HG02623 (cell line): ENCODE results near the gene EXOG.

Source experiments
- ATAC-seq: cut with Tn5 transposase; IDR thresholded peaks from one replicate; pipeline ENCODE4 v1.9.1; 2021; ENCODE audit warnings: moderate library complexity; ENCODE audit not compliant: unreplicated experiment

Gene EXOG

GRCh38 chr3:38507120-38507519 is 11.0 kb downstream of the EXOG start:
- ATAC-seq = peak; percentile 95

- no peak for ATAC-seq
Measured at GRCh38 chr3:38509732-38510131, 13.6 kb downstream of the EXOG start.

- ATAC-seq = no peak
Measured at GRCh38 chr3:38510631-38511030, 14.5 kb downstream of the EXOG start.

GRCh38 chr3:38511546-38511945 is 15.4 kb downstream of the EXOG start:
- no peak for ATAC-seq

- ATAC-seq = no peak
Measured at GRCh38 chr3:38515367-38515766, 19.2 kb downstream of the EXOG start.

GRCh38 chr3:38516669-38517068 is 20.5 kb downstream of the EXOG start:
- no peak for ATAC-seq

- no peak for ATAC-seq
Measured at GRCh38 chr3:38519000-38519399, 22.9 kb downstream of the EXOG start.

- ATAC-seq = no peak
Measured at GRCh38 chr3:38519651-38520050, 23.5 kb downstream of the EXOG start.

- ATAC-seq = no peak
Measured at GRCh38 chr3:38521391-38521987, 25.3 kb downstream of the EXOG start.

- ATAC-seq = no peak
Measured at GRCh38 chr3:38522002-38522401, 25.9 kb downstream of the EXOG start.

- ATAC-seq = no peak
Measured at GRCh38 chr3:38524141-38524739, 28.1 kb downstream of the EXOG start.

GRCh38 chr3:38526792-38527191 is 30.7 kb downstream of the EXOG start:
- no peak for ATAC-seq

- no peak for ATAC-seq
Measured at GRCh38 chr3:38528457-38528856, 32.3 kb downstream of the EXOG start.

GRCh38 chr3:38532529-38532928 is 36.4 kb downstream of the EXOG start:
- ATAC-seq = no peak

GRCh38 chr3:38533285-38533976 is 37.3 kb downstream of the EXOG start:
- ATAC-seq = no peak

GRCh38 chr3:38534180-38534579 is 38.0 kb downstream of the EXOG start:
- ATAC-seq = no peak

- no peak for ATAC-seq
Measured at GRCh38 chr3:38534604-38535003, 38.5 kb downstream of the EXOG start.

- no peak for ATAC-seq
Measured at GRCh38 chr3:38536671-38537070, 40.5 kb downstream of the EXOG start.

- no peak for ATAC-seq
Measured at GRCh38 chr3:38538773-38539353, 42.7 kb downstream of the EXOG start.

GRCh38 chr3:38541806-38542205 is 45.7 kb downstream of the EXOG start:
- ATAC-seq = no peak

- no peak for ATAC-seq
Measured at GRCh38 chr3:38542401-38543298, 46.5 kb downstream of the EXOG start.
